Epithelial cell of proximal tubule (primary cell): ENCODE data around the gene PALM2AKAP2. TPM values are rescaled to one million over a fixed set of nuclear protein-coding genes. Genes with fewer than 3 reads are reported as not detected.

ENCODE experiments used
- DNase-seq: peaks from one replicate; pipeline ENCODE4 v3.0.0-alpha.2; 2011; ENCODE audit warnings: low read depth
- H3K4me3 ChIP-seq: 2 replicates; pipeline ENCODE4 v1.5.1; 2011; ENCODE audit warnings: low read depth, mild to moderate bottlenecking, low read length
- total RNA-seq: library from RNA; depleted of rRNA; stranded (reverse); fragments of >200 nt; gene quantifications from 2 replicates; pipeline ENCODE4 v1.2.3, GENCODE V29; 2015
- TF ChIP-seq, protein P1 (sequence below): conservative IDR thresholded peaks from 2 replicates; pipeline ENCODE4 v1.5.1; 2012; ENCODE audit warnings: low read depth, mild to moderate bottlenecking, low read length

Gene PALM2AKAP2
- total RNA-seq, 1 donor from 2014 or later = 2.8 TPM

DNA sequence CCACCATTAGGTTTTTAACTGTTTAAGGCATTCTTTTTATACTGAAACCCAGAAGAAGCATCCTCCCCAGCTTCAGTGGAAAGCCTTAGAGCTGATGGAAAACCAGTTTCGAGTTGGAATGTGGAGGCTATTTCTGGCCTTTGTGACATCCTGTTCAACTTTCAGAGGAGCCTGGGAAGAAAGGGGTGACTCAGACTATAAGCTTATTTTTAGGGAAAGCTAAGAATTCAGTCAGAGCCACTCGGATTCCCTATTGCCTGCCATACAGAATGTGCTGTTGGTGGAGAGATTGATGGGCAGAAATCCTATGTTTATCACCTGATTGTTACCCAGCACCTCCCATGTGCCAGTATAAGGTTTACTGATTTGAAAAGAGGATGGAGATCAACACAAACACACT lies 19.8 kb downstream of the PALM2AKAP2 start:
- no peak for DNase-seq

DNA sequence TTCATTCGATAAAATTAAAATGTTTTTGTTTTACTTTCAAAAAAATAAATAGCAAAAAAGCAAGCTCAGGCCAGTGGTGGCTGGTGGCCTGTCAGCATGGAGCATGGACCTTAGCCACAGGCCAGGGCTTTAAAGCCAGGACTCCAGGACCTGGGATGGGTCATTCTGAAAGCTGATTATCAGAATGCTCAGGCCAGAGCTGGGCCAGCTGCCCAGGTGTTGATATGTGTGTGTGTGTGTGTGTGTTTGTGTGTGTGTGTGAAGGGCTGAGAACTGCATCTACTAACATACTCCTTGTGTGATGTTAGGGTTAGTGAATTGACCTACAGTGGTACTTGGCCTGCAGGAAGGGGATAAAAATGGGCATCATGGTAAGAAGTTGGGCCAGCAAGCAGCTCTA lies 21.5 kb downstream of the PALM2AKAP2 start:
- H3K4me3 ChIP-seq = no peak overlapping the region
- no peak for DNase-seq
- TF ChIP-seq, protein P1, sequence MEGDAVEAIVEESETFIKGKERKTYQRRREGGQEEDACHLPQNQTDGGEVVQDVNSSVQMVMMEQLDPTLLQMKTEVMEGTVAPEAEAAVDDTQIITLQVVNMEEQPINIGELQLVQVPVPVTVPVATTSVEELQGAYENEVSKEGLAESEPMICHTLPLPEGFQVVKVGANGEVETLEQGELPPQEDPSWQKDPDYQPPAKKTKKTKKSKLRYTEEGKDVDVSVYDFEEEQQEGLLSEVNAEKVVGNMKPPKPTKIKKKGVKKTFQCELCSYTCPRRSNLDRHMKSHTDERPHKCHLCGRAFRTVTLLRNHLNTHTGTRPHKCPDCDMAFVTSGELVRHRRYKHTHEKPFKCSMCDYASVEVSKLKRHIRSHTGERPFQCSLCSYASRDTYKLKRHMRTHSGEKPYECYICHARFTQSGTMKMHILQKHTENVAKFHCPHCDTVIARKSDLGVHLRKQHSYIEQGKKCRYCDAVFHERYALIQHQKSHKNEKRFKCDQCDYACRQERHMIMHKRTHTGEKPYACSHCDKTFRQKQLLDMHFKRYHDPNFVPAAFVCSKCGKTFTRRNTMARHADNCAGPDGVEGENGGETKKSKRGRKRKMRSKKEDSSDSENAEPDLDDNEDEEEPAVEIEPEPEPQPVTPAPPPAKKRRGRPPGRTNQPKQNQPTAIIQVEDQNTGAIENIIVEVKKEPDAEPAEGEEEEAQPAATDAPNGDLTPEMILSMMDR = no peak

More for the DNA sequence above, 19.8 kb downstream of the PALM2AKAP2 start:
- TF ChIP-seq, protein P1 = no peak
- no peak overlapping the region for H3K4me3 ChIP-seq

DNA sequence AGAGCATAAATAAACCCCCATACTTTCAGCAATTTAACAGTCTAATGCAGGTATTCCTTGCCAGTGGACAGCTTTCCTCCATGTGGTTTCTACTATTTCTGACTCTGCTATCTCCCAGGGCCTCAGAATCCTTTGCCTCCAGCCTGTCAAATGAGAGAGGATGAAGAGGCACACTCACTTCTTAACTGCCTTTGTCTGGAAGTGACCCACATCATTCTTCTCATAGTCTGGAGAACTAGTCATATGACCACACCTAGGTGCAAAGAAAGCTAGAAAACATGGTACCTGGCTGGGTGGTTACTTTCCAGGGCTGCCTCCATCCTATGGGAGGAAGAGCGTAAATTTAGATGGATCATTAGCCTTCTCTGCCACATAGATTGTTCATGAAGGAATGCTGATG lies 22.5 kb downstream of the PALM2AKAP2 start:
- TF ChIP-seq, protein P1 = no peak
- no peak overlapping the region for H3K4me3 ChIP-seq
- DNase-seq = no peak

DNA sequence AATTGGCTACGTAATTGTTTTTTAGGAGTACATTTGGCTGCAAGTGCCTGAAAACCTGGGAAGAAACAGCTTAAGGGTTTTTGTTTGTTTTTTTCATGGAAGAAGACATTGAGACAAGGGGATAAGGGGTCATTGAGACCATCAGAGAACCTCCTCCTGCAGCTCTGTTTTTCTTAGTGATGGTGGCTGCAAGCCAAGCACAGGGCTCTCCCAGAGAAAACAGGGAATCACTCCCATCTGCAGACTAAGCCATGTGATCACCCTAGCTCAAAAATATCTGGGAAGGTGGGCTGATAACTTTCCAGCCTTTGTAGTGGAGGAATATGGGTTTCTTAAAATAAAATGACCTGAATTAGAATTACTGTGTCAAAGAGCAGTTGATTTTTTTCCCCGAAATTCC lies 25.1 kb downstream of the PALM2AKAP2 start:
- TF ChIP-seq, protein P1 = no peak
- no peak for DNase-seq
- H3K4me3 ChIP-seq = no peak overlapping the region

DNA sequence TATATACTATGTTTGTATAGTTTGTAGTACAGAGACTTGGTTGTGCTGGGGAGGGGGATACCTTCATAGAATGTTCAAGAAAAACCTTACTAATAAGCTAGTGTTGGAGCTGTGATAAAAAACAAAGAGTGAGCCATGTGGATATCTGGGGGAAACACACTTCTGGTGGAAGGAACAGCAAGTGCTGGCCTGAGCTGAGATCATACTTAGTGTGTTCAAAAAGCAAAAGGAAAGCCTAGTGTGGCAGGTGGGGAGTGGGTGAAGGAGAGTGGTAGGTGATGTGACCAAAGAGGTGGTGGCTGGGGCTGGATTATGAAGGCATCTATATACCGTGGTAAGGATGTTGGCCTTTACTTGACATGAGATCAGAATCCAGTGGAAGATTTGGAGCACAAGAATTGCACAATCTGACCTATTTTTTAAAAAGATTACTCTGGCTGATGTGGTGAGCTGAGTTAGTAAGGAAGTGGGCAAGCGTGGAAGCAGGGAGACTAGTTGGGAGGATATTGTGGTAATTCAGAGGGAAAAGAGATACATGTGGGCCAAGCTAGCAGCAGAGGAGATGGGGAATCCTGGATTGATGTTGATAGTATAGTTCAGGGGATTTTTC lies 26.6 kb downstream of the PALM2AKAP2 start:
- no peak for DNase-seq
- H3K4me3 ChIP-seq = no peak overlapping the region

DNA sequence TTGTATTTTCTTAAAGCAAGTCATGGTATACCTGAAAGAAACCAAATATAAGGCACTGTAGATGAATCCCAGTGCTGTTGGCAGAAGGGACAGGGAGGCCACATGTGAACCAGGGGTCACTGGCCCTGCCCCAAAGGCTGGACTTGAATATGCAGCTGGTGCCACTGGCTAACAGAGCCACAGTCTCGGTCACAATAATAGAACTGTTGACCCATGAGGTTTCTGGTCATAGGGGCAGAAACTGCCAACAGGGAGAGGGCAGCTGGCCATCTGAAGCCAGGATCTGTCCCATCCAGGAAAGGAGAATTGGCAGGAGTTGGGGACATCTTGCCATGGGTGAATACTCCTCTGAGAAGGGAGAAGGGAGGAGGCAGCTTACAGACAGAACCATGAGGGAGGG lies 31.9 kb downstream of the PALM2AKAP2 start:
- no peak for DNase-seq
- no peak overlapping the region for H3K4me3 ChIP-seq
- TF ChIP-seq, protein P1 = no peak

More for the DNA sequence above, 26.6 kb downstream of the PALM2AKAP2 start:
- TF ChIP-seq, protein P1 = no peak

DNA sequence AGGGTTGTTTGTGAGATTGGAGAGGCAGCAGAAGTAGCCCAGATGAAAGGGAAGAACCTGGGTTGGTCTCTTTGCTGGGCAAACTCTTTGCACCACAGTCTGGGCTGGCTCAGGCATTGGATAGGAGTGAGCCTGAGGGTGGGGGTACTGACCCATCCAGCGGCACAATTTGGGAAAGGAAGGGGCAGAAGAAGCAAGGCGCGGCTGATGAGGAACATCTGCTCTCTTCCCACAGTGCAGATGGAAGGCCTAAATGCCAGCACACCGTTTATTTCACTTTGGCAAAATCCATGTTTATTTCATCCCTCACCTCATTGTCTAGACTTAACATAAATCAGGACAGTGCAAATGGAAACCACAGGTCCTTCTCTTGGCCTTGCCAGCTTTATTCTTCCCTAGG lies 32.3 kb downstream of the PALM2AKAP2 start:
- no peak for DNase-seq
- TF ChIP-seq, protein P1 = no peak
- H3K4me3 ChIP-seq = no peak overlapping the region
